ENCODE data around the gene PLTP.

DNA sequence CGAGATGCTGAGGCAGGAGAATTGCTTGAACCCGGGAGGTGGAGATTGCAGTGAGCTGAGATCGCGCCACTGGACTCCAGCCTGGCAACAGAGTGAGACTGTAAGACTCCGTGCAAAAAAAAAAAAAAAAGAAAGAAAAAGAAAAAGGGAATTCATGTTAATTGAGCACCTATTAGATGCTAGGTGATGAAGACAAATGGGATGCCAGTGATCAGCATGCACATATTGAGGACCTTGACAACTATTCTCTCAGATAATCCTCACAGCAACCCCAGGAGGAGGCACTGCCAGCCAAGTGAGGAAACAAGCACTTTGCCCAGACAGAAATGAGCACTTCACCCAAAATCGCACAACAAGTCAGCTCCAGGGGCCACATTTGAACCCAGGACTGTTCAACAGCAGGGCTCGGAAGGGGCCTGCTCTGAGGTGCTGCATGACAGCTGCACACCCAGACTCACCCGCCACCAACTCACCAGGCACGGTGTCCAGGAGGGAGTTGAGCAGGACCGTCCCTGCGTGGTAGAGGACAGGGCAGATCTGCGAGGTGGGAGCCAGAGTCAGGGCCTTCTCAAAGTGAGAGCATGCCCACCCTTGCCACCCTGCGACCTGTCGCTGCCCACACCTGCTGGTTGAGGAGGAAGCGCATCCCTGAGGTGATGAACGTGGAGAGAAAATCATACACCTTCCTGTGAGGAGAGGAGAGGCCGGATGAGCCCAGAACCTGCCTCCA, 4.6 kb downstream of the PLTP start:
- TF ChIP-seq POLR2A (IDR thresholded peaks at IDR 0.05), result no peak
- TF ChIP-seq, protein P1, sequence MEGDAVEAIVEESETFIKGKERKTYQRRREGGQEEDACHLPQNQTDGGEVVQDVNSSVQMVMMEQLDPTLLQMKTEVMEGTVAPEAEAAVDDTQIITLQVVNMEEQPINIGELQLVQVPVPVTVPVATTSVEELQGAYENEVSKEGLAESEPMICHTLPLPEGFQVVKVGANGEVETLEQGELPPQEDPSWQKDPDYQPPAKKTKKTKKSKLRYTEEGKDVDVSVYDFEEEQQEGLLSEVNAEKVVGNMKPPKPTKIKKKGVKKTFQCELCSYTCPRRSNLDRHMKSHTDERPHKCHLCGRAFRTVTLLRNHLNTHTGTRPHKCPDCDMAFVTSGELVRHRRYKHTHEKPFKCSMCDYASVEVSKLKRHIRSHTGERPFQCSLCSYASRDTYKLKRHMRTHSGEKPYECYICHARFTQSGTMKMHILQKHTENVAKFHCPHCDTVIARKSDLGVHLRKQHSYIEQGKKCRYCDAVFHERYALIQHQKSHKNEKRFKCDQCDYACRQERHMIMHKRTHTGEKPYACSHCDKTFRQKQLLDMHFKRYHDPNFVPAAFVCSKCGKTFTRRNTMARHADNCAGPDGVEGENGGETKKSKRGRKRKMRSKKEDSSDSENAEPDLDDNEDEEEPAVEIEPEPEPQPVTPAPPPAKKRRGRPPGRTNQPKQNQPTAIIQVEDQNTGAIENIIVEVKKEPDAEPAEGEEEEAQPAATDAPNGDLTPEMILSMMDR (IDR thresholded peaks at IDR 0.05 in 4 of 5, conservative IDR thresholded peaks at IDR 0.05 in 1 of 5), result no peak

Measured in gastrocnemius medialis (tissue), 4 donors.